Gastrocnemius medialis (tissue), 4 donors: ENCODE measurements around the gene PNCK.

Experiments
- CTCF ChIP-seq, 5 experiments: fragments of 450-650 bp in 3 of 5; fragments of 200-600 bp in 2 of 5; sonication (generic) in 2 of 5; IDR thresholded peaks in 4 of 5; conservative IDR thresholded peaks in 1 of 5; 1 replicate in 4 of 5; 2 replicates in 1 of 5; pipeline ENCODE4 v1.5.1; 2016 to 2019; ENCODE audit warnings: antibody characterized with exemption in 5 of 5, mild to moderate bottlenecking in 3 of 5, moderate library complexity in 3 of 5
- POLR2A ChIP-seq, 2 donors: fragments of 450-650 bp; IDR thresholded peaks; one replicate each; pipeline ENCODE4 v1.6.1; 2017; ENCODE audit warnings: antibody characterized with exemption in 2 of 2, mild to moderate bottlenecking in 2 of 2, moderate library complexity in 2 of 2

GRCh38 chrX:153671589-153672530, 1.8 kb downstream of the PNCK start:
- no peak for TF ChIP-seq CTCF (IDR thresholded peaks at IDR 0.05 in 4 of 5, conservative IDR thresholded peaks at IDR 0.05 in 1 of 5)
- no peak for TF ChIP-seq POLR2A (IDR thresholded peaks at IDR 0.05)
